HepG2 (cell line): Measurements from ENCODE around the gene CLCA1. TPM values are rescaled to one million over a fixed set of nuclear protein-coding genes. Genes with fewer than 3 reads are reported as not detected.

Experiments used
- ATAC-seq: fragments of 200-7000 bp; cut with Tn5 transposase; 3 replicates; pipeline ENCODE4 v1.9.1; 2020; ENCODE audit warnings: mild to moderate bottlenecking, moderate library complexity
- BruUV-seq: library from RNA; stranded (reverse); fragments of 400-500 nt; replicated peaks from 2 replicates; lab custom pipeline; 2021; lab: Mats Ljungman, UMichigan
- CTCF ChIA-PET: fragments of 300-600 bp; formaldehyde crosslinking; extraction: SDS; loops from one replicate; lab custom pipeline; 2021; ENCODE audit warnings: low total read pairs, inconsistent platforms, low intra/inter-chr PET ratio; lab: Yijun Ruan, JAX
- POLR2A ChIA-PET: fragments of 350-600 bp; sonication (Branson Sonifier 250); formaldehyde crosslinking; loops from one replicate; lab custom pipeline; 2020; ENCODE audit warnings: antibody characterized with exemption, inconsistent platforms; lab: Yijun Ruan, JAX
- DNase-seq: peaks from one replicate; pipeline ENCODE4 v3.0.0-alpha.2; 2015; ENCODE audit warnings: low spot score
- FAIRE-seq: peaks from 3 replicates; lab custom pipeline; 2011; peaks lifted over from hg19 to GRCh38; lab: Jason Lieb, UNC
- H2AFZ ChIP-seq: one replicate; pipeline ENCODE4 v1.6.1; 2011; ENCODE audit warnings: low read length, inconsistent platforms
- H3K27ac ChIP-seq: fragments of 300-600 bp; 3 replicates; pipeline ENCODE4 v1.8.0; 2011; ENCODE audit warnings: mixed run types, mild to moderate bottlenecking, mixed read lengths, low read length, inconsistent platforms; ENCODE audit not compliant: insufficient read depth; ENCODE audit errors: extremely low read length
- H3K27me3 ChIP-seq, 2 experiments: fragments of 200-600 bp in 1 of 2; 2 replicates in 1 of 2; 3 replicates in 1 of 2; pipeline versions ENCODE4 v1.6.0 to v1.8.0; 2011; ENCODE audit warnings: low read length in 2 of 2, mild to moderate bottlenecking in 2 of 2, moderate library complexity in 2 of 2, inconsistent platforms in 1 of 2; ENCODE audit not compliant: insufficient read depth in 2 of 2, control insufficient read depth in 1 of 2
- H3K36me3 ChIP-seq, 2 experiments: fragments of 200-600 bp in 1 of 2; replicated peaks in 1 of 2; 2 replicates in 1 of 2; 3 replicates in 1 of 2; pipeline versions ENCODE4 v1.5.1 to v1.8.0; 2011; ENCODE audit warnings: low read length in 2 of 2, inconsistent platforms in 1 of 2; ENCODE audit not compliant: insufficient read depth in 2 of 2, control insufficient read depth in 1 of 2
- H3K4me1 ChIP-seq: 2 replicates; pipeline ENCODE4 v1.5.1; 2012; ENCODE audit warnings: low read length, inconsistent platforms; ENCODE audit not compliant: insufficient read depth
- H3K4me2 ChIP-seq: 2 replicates; pipeline ENCODE4 v1.6.0; 2011; ENCODE audit warnings: low read depth, low read length, inconsistent platforms
- H3K4me3 ChIP-seq, 3 experiments: fragments of 200-600 bp in 1 of 3; sonication (generic), shearing (Covaris generic) in 1 of 3; replicated peaks in 1 of 3; 2 replicates each; pipeline ENCODE4 v1.5.1; 2011 to 2016; ENCODE audit warnings: low read length in 3 of 3, inconsistent platforms in 2 of 3, low read depth in 2 of 3, mild to moderate bottlenecking in 2 of 3, control low read depth in 1 of 3, mixed read lengths in 1 of 3; ENCODE audit not compliant: insufficient read depth in 1 of 3
- H3K79me2 ChIP-seq: one replicate; pipeline ENCODE4 v1.6.1; 2011; ENCODE audit warnings: low read length, inconsistent platforms; ENCODE audit not compliant: insufficient read depth
- H3K9ac ChIP-seq: 2 replicates; pipeline ENCODE4 v1.6.0; 2011; ENCODE audit warnings: mild to moderate bottlenecking, low read depth, low read length, inconsistent platforms; ENCODE audit not compliant: insufficient read depth
- H3K9me3 ChIP-seq: 2 replicates; pipeline ENCODE4 v1.5.1; 2012; ENCODE audit warnings: mild to moderate bottlenecking, low read length
- H4K20me1 ChIP-seq: 2 replicates; pipeline ENCODE4 v1.6.0; 2011; ENCODE audit warnings: inconsistent platforms, mild to moderate bottlenecking, low read length, moderate library complexity; ENCODE audit not compliant: insufficient read depth
- BCL6 ChIP-seq: IDR thresholded peaks from 2 replicates; pipeline ENCODE4 v1.6.1; 2016; ENCODE audit warnings: missing genetic modification reagents, missing compliant biosample characterization
- FOXO1 ChIP-seq: sonication (generic); formaldehyde crosslinking; IDR thresholded peaks from 2 replicates; pipeline ENCODE4 v1.4.0; 2020; ENCODE audit warnings: missing genetic modification reagents
- GLI4 ChIP-seq: sonication (generic); formaldehyde crosslinking; IDR thresholded peaks from 2 replicates; pipeline ENCODE4 v1.5.1; 2020; ENCODE audit warnings: missing genetic modification reagents, mild to moderate bottlenecking, moderate library complexity, borderline replicate concordance
- TAF1 ChIP-seq: sonication (generic); formaldehyde crosslinking; IDR thresholded peaks from 2 replicates; pipeline ENCODE4 v1.4.0; 2020; ENCODE audit warnings: missing genetic modification reagents
- YY1 ChIP-seq: IDR thresholded peaks from 2 replicates; pipeline ENCODE4 v1.6.1; 2011; ENCODE audit warnings: low read length, low read depth, moderate library complexity, mild to moderate bottlenecking; ENCODE audit not compliant: insufficient read depth, insufficient replicate concordance
- ZBTB38 ChIP-seq: sonication (generic); formaldehyde crosslinking; IDR thresholded peaks from 2 replicates; pipeline ENCODE4 v1.5.1; 2020; ENCODE audit warnings: mild to moderate bottlenecking, missing genetic modification reagents
- ZNF510 ChIP-seq: sonication (generic); formaldehyde crosslinking; IDR thresholded peaks from 2 replicates; pipeline ENCODE4 v1.4.0; 2020; ENCODE audit warnings: low read depth, mild to moderate bottlenecking, missing genetic modification reagents
- ZNF546 ChIP-seq: sonication (generic); formaldehyde crosslinking; conservative IDR thresholded peaks from 2 replicates; pipeline ENCODE4 v1.8.1; 2023; ENCODE audit warnings: mild to moderate bottlenecking, missing genetic modification reagents
- ZNF549 ChIP-seq: sonication (generic); formaldehyde crosslinking; IDR thresholded peaks from 2 replicates; pipeline ENCODE4 v1.5.0; 2020; ENCODE audit warnings: missing genetic modification reagents
- ZNF629 ChIP-seq: sonication (generic); formaldehyde crosslinking; conservative IDR thresholded peaks from 2 replicates; pipeline ENCODE4 v1.5.0; 2020; ENCODE audit warnings: missing genetic modification reagents
- WGBS: methylation state at CpG from one replicate; pipeline ENCODE4 v1.1.6; 2017; ENCODE audit warnings: low lambda C conversion rate; 5-methylcytosine and 5-hydroxymethylcytosine counted together
- in situ Hi-C: cut with HindIII; loops from 2 replicates; pipeline ENCODE4 v1.10.0; 2017; ENCODE audit warnings: low pct_unique_long_range_greater_than_20kb; ENCODE audit not compliant: extremely low pct_ligation_motif_present
- intact Hi-C: fragments of 100-400 bp; cut with micrococcal nuclease; formaldehyde crosslinking; loops from one replicate; pipeline ENCODE4 v1.10.0; 2022; ENCODE audit not compliant: unreplicated experiment
- polyA plus RNA-seq, 8 experiments: library from polyadenylated mRNA; depleted of rRNA in 3 of 8; stranded (reverse) in 7 of 8; unstranded in 1 of 8; fragments of >200 nt; fragmentation: Illumina TruSeq in 4 of 8; extraction: Trizol in 4 of 8; gene quantifications; 2 replicates each; pipeline versions ENCODE4 v1.2.1 to v1.2.3, GENCODE V29; 2011 to 2016; ENCODE audit warnings: low read depth in 4 of 8, missing spikeins in 1 of 8, mixed read lengths in 1 of 8; ENCODE audit not compliant: insufficient read depth in 1 of 8
- total RNA-seq, 5 experiments: library from RNA; depleted of rRNA; stranded (reverse); fragments of >200 nt; fragmentation: Illumina TruSeq; extraction: Trizol; gene quantifications; 2 replicates each; pipeline ENCODE4 v1.2.3, GENCODE V29; 2016; ENCODE audit warnings: low read depth in 1 of 5
- TF ChIP-seq, protein P1 (sequence below): IDR thresholded peaks from 2 replicates; pipeline ENCODE4 v1.6.1; 2016; ENCODE audit warnings: missing genetic modification reagents, missing compliant biosample characterization
- TF ChIP-seq, protein P2 (sequence below): sonication (generic); formaldehyde crosslinking; conservative IDR thresholded peaks from 2 replicates; pipeline ENCODE4 v1.5.0; 2020; ENCODE audit warnings: missing genetic modification reagents
- TF ChIP-seq, protein P3 (sequence below): sonication (generic); formaldehyde crosslinking; conservative IDR thresholded peaks from 2 replicates; pipeline ENCODE4 v1.4.0; 2020; ENCODE audit warnings: missing genetic modification reagents

The CLCA1 gene
- total and polyA plus RNA-seq, 2 of the 13 experiments (the other 11 are each of a cell fraction or from before 2014, with no cell fraction given), result not detected

DNA sequence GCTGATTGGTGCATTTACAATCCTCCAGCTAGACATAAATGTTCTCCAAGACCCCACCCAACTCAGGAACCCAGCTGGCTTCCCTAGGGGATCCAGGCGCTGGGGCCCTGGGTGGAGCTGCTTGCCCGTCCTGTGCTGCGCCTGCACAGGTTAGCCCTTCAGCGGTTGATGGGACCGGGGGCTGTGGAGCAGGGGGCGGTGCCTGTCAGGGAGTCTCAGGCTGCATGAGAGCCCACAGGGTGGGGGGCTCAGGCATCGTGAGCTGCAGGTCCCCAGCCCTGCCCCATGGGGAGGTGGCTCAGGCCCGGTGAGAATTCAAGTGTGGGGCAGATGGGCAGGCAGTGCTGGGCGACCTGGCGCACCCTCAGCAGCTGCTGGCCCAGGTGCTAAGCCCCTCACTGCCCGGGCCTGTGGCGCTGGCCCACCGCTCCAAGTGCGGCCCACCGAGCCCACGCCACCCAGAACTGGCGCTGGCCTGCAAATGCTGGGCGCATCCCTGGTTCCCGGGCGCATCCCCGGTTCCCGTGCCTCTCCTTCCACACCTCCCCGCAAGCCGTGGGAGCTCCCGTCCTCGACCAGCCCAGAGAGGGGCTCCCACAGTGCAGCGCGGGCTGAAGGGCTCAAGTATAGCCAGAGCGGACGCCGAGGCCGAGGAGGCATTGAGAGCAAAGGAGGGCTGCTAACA, 55.1 kb downstream of the CLCA1 start:
- POLR2A ChIA-PET, result no interaction called here
- Histone ChIP-seq H3K4me1 (no peaks in the 10 kb centered on the region), H3K27ac (no peak overlapping the region), H4K20me1 (no peaks in the 10 kb centered on the region)
- TF ChIP-seq BCL6 (CRISPR knock-in tag), result no peak
- TF ChIP-seq, protein P1, sequence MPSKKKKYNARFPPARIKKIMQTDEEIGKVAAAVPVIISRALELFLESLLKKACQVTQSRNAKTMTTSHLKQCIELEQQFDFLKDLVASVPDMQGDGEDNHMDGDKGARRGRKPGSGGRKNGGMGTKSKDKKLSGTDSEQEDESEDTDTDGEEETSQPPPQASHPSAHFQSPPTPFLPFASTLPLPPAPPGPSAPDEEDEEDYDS (CRISPR knock-in tag), result no peak
- TF ChIP-seq GLI4 (CRISPR knock-in tag), result no peak
- TF ChIP-seq, protein P2, sequence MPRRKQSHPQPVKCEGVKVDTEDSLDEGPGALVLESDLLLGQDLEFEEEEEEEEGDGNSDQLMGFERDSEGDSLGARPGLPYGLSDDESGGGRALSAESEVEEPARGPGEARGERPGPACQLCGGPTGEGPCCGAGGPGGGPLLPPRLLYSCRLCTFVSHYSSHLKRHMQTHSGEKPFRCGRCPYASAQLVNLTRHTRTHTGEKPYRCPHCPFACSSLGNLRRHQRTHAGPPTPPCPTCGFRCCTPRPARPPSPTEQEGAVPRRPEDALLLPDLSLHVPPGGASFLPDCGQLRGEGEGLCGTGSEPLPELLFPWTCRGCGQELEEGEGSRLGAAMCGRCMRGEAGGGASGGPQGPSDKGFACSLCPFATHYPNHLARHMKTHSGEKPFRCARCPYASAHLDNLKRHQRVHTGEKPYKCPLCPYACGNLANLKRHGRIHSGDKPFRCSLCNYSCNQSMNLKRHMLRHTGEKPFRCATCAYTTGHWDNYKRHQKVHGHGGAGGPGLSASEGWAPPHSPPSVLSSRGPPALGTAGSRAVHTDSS (CRISPR knock-in tag), result no peak
- TF ChIP-seq FOXO1 (CRISPR knock-in tag), result no peak
- no peak for TF ChIP-seq ZNF629 (CRISPR knock-in tag)
- TF ChIP-seq TAF1 (CRISPR knock-in tag), result no peak
- no peak for TF ChIP-seq ZNF546 (CRISPR knock-in tag)
- TF ChIP-seq ZBTB38 (CRISPR knock-in tag), result no peak
- TF ChIP-seq ZNF510 (CRISPR knock-in tag), result no peak
- TF ChIP-seq YY1, result no peak
- TF ChIP-seq, protein P3, sequence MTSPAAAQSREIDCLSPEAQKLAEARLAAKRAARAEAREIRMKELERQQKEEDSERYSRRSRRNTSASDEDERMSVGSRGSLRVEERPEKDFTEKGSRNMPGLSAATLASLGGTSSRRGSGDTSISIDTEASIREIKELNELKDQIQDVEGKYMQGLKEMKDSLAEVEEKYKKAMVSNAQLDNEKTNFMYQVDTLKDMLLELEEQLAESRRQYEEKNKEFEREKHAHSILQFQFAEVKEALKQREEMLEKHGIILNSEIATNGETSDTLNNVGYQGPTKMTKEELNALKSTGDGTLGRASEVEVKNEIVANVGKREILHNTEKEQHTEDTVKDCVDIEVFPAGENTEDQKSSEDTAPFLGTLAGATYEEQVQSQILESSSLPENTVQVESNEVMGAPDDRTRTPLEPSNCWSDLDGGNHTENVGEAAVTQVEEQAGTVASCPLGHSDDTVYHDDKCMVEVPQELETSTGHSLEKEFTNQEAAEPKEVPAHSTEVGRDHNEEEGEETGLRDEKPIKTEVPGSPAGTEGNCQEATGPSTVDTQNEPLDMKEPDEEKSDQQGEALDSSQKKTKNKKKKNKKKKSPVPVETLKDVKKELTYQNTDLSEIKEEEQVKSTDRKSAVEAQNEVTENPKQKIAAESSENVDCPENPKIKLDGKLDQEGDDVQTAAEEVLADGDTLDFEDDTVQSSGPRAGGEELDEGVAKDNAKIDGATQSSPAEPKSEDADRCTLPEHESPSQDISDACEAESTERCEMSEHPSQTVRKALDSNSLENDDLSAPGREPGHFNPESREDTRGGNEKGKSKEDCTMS, result no peak
- no peak for TF ChIP-seq ZNF549
- TF ChIP-seq, all 625 proteins: peak for 0
- Histone ChIP-seq H3K9ac (no peak overlapping the region), H3K36me3 (no peaks in the 10 kb centered on the region), H2AFZ (no peak overlapping the region), H3K9me3 (no peaks in the 10 kb centered on the region), H3K79me2 (no peaks in the 10 kb centered on the region), H3K27me3 (no peaks in the 10 kb centered on the region; a peak in 1 of 5 replicates), H3K4me2 (no peak overlapping the region), H3K4me3 (no peak overlapping the region)
- CTCF ChIA-PET, result no interaction called here
- intact Hi-C loops (no loop called here), in situ Hi-C loops (loop anchor here (25.0 kb wide), 1 partner anchor 163 kb away; no protein-coding TSS in a partner anchor)
- FAIRE-seq, result no peak
- no TSS peak for BruUV-seq
- no peak for DNase-seq
- 63% methylated on average over 9 of the region's 32 CpGs for WGBS
- no peak for ATAC-seq
